Measurements from ENCODE around the gene UBQLN4.

DNA sequence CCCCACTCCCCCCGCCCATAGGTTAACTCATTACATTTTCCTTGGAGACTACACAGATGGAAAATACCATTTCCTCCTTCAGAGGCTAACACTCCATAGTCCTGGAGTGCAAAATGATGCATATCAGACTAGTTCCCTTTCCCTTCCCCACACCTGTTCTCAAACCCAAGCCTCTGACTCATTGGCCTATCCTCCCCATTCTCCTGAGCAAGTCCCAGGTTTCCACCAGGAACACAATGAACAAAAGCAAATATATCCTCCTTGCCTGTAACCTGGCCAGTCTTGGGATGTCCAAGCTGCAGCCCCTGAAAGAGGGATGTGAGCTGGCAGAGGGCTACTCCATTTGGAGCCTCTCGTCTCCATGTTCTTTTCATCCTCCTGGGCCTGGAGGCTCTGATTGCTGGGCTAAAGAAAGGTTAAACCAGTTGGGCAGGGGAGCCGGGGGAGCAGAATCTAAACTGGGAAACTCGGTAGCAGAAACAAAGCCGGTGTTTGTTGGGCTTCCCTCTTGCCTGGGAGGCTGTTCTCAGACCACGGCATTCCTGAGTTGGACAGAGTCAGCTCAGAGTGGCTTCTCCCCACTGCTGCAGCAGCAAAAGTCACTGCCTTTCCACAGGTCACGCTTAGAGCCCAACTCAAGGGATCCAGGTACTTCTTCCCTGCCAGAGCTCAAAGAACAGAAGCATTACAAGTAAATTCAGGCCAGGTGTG lies 46.8 kb downstream of the UBQLN4 start:
- TF ChIP-seq ZBTB1 (tag by site-specific recombination; IDR thresholded peaks at IDR 0.05) = no peak
- no peak for TF ChIP-seq KLF9 (tag by site-specific recombination; IDR thresholded peaks at IDR 0.05; ENCODE audit: low read depth)
- TF ChIP-seq ZNF776 (tag by site-specific recombination; IDR thresholded peaks at IDR 0.05; ENCODE audit: borderline replicate concordance) = no peak
- TF ChIP-seq ZNF501 (tag by site-specific recombination; IDR thresholded peaks at IDR 0.05) = no peak
